ENCODE measurements around the gene RASA3.

DNA sequence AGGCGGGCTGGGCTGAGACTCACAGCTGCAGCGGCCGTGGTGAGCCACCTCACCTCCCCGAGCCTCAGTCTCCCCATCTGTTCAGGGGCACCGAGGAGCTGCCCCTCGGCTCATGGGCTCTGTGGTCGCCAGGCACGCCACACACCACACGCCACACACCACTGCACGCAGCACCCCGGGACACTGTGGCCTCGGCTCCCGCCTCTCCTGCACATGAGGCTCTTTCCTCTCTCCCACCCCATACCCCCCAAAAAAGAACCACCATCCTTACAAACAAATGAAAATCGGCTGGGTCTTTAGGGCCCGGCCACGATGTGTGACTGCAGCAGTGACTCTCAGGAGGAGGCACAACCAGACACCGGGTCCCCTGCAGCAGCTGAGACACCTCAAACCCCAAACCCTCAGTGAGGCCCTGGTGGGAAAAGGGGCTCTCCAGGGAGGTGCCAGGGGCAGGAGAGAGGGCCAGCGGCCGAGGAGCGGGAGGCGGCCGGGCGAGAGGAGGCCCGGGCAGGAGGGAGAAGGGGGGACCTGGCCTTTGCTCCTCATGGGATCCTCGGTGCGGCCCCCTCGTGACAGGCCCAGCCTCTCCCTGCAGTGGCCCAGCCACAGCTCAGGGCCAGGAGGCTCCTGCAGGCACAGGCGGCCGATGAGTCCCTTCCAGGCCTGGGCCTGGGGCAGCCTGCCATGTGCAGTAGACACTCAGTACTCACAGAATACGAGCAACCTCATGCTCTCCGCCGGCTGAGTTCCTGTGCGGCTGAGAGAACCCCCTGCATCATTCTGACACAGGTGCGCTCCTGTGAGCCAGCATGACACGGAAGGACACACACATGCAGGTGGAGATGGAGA, 66.3 kb downstream of the RASA3 start:
- no peak for TF ChIP-seq POLR2A (IDR thresholded peaks at IDR 0.05)
- no peak for TF ChIP-seq POLR2AphosphoS5 (IDR thresholded peaks at IDR 0.05)
- no peak for TF ChIP-seq EP300 (IDR thresholded peaks at IDR 0.05)

Data from sigmoid colon (tissue), 4 donors.